Measurements from ENCODE around the gene KCNQ2.

KCNQ2 gene

GRCh38 chr20:63383556-63383955, 88.9 kb downstream of the KCNQ2 start:
- ATAC-seq, result no peak
- no peak for TF ChIP-seq CREB5 (CRISPR knock-in tag; IDR thresholded peaks at IDR 0.05; ENCODE audit: low read depth)
- no peak for TF ChIP-seq TSHZ2 (CRISPR knock-in tag; IDR thresholded peaks at IDR 0.05)
- TF ChIP-seq CSRNP3 (CRISPR knock-in tag; IDR thresholded peaks at IDR 0.05), result no peak
- TF ChIP-seq ZC3H10 (CRISPR knock-in tag; IDR thresholded peaks at IDR 0.05), result no peak
- no peak for TF ChIP-seq ZNF8 (CRISPR knock-in tag; IDR thresholded peaks at IDR 0.05)
- no peak for TF ChIP-seq SNAI2 (CRISPR knock-in tag; IDR thresholded peaks at IDR 0.05)
- no peak for TF ChIP-seq RARB (CRISPR knock-in tag; IDR thresholded peaks at IDR 0.05)
- TF ChIP-seq BACH2 (CRISPR knock-in tag; IDR thresholded peaks at IDR 0.05; ENCODE audit: borderline replicate concordance), result no peak

GRCh38 chr20:63382551-63383300, 89.7 kb downstream of the KCNQ2 start:
- ATAC-seq, result no peak
- TF ChIP-seq ZFP3 (CRISPR knock-in tag; IDR thresholded peaks at IDR 0.05) (no peak), TCF4 (CRISPR knock-in tag; IDR thresholded peaks at IDR 0.05; ENCODE audit: borderline replicate concordance) (no peak), RARB (CRISPR knock-in tag; IDR thresholded peaks at IDR 0.05) (no peak)

GRCh38 chr20:63381781-63382431, 90.5 kb downstream of the KCNQ2 start:
- TF ChIP-seq PPARA (CRISPR knock-in tag; IDR thresholded peaks at IDR 0.05; ENCODE audit: borderline replicate concordance), result no peak
- no peak for TF ChIP-seq ISL1 (CRISPR knock-in tag; IDR thresholded peaks at IDR 0.05)
- TF ChIP-seq BACH2 (CRISPR knock-in tag; IDR thresholded peaks at IDR 0.05; ENCODE audit: borderline replicate concordance), result no peak
- no peak for TF ChIP-seq CSRNP3 (CRISPR knock-in tag; IDR thresholded peaks at IDR 0.05)
- no peak for TF ChIP-seq RARB (CRISPR knock-in tag; IDR thresholded peaks at IDR 0.05)
- TF ChIP-seq SNAI2 (CRISPR knock-in tag; IDR thresholded peaks at IDR 0.05), result no peak
- no peak for TF ChIP-seq TCF4 (CRISPR knock-in tag; IDR thresholded peaks at IDR 0.05; ENCODE audit: borderline replicate concordance)
- no peak for TF ChIP-seq ZNF70 (CRISPR knock-in tag; IDR thresholded peaks at IDR 0.05)
- peak; percentile 63 for ATAC-seq

GRCh38 chr20:63380346-63380870, 92.0 kb downstream of the KCNQ2 start:
- ATAC-seq, result no peak

More at GRCh38 chr20:63380346-63380870, 92.0 kb downstream of the KCNQ2 start:
- TF ChIP-seq PATZ1 (CRISPR knock-in tag; IDR thresholded peaks at IDR 0.05; ENCODE audit: borderline replicate concordance), result no peak
- TF ChIP-seq TCF4 (CRISPR knock-in tag; IDR thresholded peaks at IDR 0.05; ENCODE audit: borderline replicate concordance), result no peak
- TF ChIP-seq PPARA (CRISPR knock-in tag; IDR thresholded peaks at IDR 0.05; ENCODE audit: borderline replicate concordance), result no peak
- no peak for TF ChIP-seq ZC3H10 (CRISPR knock-in tag; IDR thresholded peaks at IDR 0.05)
- no peak for TF ChIP-seq ZNF565 (CRISPR knock-in tag; conservative IDR thresholded peaks at IDR 0.05; ENCODE audit: low read depth)
- TF ChIP-seq ZFP3 (CRISPR knock-in tag; IDR thresholded peaks at IDR 0.05), result no peak
- no peak for TF ChIP-seq OSR1 (CRISPR knock-in tag; IDR thresholded peaks at IDR 0.05)
- TF ChIP-seq ARNTL (CRISPR knock-in tag; IDR thresholded peaks at IDR 0.05; ENCODE audit: borderline replicate concordance, low read depth), result no peak
- no peak for TF ChIP-seq ZNF8 (CRISPR knock-in tag; IDR thresholded peaks at IDR 0.05)
- no peak for TF ChIP-seq RARB (CRISPR knock-in tag; IDR thresholded peaks at IDR 0.05)
- TF ChIP-seq ESRRG (CRISPR knock-in tag; IDR thresholded peaks at IDR 0.05), result no peak
- no peak for TF ChIP-seq ISL1 (CRISPR knock-in tag; IDR thresholded peaks at IDR 0.05)
- no peak for TF ChIP-seq SNAI2 (CRISPR knock-in tag; IDR thresholded peaks at IDR 0.05)
- TF ChIP-seq CREB5 (CRISPR knock-in tag; IDR thresholded peaks at IDR 0.05; ENCODE audit: low read depth), result no peak
- TF ChIP-seq ZFP30 (CRISPR knock-in tag; IDR thresholded peaks at IDR 0.05), result no peak
- no peak for TF ChIP-seq POU6F1 (CRISPR knock-in tag; IDR thresholded peaks at IDR 0.05; ENCODE audit: borderline replicate concordance, low read depth)
- TF ChIP-seq ZNF70 (CRISPR knock-in tag; IDR thresholded peaks at IDR 0.05), result no peak
- TF ChIP-seq GLIS3 (CRISPR knock-in tag; IDR thresholded peaks at IDR 0.05), result no peak

All from SK-N-SH treated with all-trans-retinoic acid at 6 μM for 48 hours (cell line).